PC-9 (cell line): Measurements from ENCODE around the gene CDK11A.

ENCODE experiments used
- CTCF ChIP-seq: fragments of 200-600 bp; sonication (generic); conservative IDR thresholded peaks from 2 replicates; pipeline ENCODE4 v1.6.1; 2017; ENCODE audit warnings: mixed run types, antibody characterized with exemption, mild to moderate bottlenecking, moderate library complexity
- EZH2 ChIP-seq: fragments of 200-600 bp; sonication (generic); IDR thresholded peaks from 2 replicates; pipeline ENCODE4 v1.8.0; 2017; ENCODE audit warnings: antibody characterized with exemption, low read depth

GRCh38 chr1:1760345-1760650, 36.1 kb upstream of the CDK11A start:
- TF ChIP-seq CTCF (no peak), EZH2 (no peak)
